GM12872 (cell line): ENCODE data around the gene PLEKHG7.

ENCODE experiments used
- TF ChIP-seq, protein P1 (sequence below): IDR thresholded peaks from 3 replicates; pipeline ENCODE4 v1.5.1; 2011; ENCODE audit warnings: low read depth, mild to moderate bottlenecking, low read length, moderate library complexity; ENCODE audit not compliant: insufficient read depth

The PLEKHG7 gene

DNA sequence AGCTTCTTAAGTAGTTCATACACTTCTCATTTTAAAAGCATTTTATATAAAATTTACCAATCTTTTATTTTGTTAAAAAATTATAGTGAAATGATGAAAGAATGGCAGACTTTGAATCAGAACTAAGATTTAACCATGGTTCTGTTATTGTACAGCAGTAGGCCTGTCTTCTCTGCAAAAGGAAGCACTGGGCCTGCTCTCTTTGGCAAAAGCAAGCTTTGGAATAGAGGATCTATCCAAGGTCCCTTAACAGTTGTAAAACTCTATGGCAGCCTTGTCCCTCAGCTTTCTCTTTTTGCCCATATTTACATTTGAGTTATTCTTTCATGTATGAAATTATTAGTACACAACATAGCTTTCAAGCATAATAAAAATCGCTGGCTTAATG, 82.8 kb downstream of the PLEKHG7 start:
- TF ChIP-seq, protein P1, sequence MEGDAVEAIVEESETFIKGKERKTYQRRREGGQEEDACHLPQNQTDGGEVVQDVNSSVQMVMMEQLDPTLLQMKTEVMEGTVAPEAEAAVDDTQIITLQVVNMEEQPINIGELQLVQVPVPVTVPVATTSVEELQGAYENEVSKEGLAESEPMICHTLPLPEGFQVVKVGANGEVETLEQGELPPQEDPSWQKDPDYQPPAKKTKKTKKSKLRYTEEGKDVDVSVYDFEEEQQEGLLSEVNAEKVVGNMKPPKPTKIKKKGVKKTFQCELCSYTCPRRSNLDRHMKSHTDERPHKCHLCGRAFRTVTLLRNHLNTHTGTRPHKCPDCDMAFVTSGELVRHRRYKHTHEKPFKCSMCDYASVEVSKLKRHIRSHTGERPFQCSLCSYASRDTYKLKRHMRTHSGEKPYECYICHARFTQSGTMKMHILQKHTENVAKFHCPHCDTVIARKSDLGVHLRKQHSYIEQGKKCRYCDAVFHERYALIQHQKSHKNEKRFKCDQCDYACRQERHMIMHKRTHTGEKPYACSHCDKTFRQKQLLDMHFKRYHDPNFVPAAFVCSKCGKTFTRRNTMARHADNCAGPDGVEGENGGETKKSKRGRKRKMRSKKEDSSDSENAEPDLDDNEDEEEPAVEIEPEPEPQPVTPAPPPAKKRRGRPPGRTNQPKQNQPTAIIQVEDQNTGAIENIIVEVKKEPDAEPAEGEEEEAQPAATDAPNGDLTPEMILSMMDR: no peak

DNA sequence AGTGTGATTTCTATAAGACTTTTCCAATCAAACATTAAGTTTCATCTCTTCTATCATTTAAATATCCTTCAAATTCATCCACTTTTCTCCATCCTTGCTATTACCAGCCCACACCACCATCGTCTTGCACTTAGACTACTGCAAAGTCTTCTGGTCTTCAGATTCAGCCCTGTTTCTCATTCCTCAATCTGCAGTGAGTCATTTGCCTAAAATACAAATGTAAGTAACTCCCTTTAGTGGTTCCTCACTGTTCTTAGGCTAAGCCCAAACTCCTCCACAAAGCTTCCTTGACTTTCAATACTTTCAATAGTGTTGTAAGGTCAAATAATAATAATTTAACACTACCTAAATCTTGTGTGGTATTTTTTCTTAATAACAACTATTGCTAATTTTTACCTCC, 83.3 kb downstream of the PLEKHG7 start:
- TF ChIP-seq, protein P1: no peak

DNA sequence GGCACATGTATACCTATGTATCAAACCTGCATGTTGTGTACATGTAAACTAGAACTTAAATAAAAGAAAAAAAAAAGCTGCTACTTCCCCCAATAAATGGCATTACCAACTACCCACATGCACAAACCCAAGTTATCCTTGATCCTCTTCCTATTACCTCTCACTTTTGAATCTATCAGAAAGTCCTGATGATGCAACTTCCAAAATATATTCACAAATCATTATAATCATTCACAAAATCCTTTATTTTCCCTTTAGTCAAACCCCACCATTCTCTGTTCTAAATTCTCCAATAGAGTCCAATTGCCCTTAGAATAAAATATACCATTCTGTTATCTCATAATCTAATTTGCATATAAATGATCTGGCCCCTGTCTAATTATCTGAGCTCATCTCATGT, 92.0 kb downstream of the PLEKHG7 start:
- TF ChIP-seq, protein P1: no peak

DNA sequence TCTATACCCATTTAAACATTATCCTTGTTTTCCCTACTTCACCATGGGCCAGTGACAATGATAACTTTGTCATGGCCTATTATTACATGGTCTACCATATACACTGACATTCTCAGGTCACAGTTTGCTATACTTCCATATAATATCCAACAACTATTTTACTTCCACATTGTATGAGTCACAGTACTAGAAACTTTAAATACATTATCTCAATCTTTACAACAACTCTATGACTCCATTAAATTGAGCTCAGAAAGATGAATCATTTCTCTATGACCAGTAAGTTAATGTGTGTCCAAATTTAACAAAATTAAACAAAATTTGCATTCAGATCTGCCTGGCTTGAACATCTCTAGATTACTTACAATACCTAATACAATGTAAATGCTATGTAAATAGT, 93.9 kb downstream of the PLEKHG7 start:
- TF ChIP-seq, protein P1: no peak

DNA sequence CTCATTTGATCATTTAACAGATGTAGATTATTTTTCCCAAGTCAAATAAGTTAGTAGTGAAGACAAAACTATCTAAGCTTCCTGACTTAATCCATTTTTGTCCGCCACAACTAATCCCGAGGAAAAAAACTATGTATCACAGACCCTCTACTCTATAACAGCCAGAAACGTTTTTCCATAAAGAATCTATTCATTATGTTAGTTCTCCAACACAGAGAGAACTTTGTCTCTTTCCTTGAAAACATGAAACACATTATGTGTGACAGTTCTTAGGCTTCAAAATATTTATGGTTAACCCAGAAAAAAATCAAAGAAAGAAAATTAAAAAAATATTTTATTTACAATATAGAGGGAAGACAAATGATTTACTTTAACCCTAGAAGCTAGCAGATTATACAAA, 100.1 kb downstream of the PLEKHG7 start:
- TF ChIP-seq, protein P1: no peak

DNA sequence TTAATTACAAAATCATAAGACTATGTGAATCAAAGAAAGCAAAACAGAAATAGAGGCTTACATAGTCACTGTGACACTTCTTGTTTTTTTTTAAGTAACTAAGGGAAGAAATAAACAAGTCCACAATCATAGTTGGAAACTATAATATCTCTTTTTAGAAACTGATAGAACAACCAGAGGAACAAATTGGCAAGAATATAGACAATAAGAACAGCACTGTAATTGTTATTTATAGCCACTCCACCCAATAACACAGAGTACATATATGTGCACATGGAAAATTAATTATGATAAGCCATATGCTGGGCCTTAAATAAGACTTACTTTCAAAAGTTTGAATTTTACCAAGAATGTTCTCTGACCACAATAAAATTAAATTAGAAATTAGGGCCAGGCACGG, 101.1 kb downstream of the PLEKHG7 start:
- TF ChIP-seq, protein P1: no peak

DNA sequence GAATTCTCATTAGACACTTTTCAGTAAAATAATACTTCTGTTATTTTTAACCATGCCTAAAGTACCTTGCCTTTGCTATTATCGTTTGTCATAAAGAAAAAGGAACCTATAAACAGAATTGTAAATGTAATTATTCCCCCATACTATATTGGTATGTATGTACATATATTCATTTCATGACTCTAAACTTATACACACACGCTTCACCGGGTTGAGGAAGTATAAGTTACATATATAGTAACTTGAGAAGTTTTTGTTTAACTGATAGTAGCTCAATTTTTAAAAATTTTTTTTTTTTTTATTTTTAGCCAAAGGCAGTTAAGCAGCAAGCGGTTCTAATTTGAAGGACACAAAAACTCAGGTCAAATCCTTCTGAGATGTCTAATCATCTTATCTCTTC, 107.6 kb downstream of the PLEKHG7 start:
- TF ChIP-seq, protein P1: no peak

DNA sequence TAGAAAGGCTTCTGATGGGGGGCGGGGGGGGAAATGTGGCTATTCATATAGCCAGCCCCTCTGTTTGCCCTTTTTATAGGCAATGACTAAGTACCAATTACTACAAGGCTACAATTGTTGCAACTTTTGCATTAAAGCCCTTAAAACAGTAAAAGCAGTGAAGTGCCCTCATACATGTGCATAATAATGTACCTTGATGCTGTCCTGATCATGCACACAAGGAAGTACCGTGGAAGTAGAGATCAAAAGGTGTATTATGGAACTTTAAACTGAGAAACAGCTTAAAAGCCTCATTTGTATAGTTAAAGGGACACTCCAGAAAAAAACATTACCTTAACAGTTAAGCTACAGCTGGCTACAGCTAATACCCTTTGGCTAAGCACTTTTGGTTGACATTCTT, 111.8 kb downstream of the PLEKHG7 start:
- TF ChIP-seq, protein P1: no peak
